Activated B cell treated with CpG ODN at 0.5 μM for 24 hours (primary cell): ENCODE data around the gene SMIM20. TPM values are rescaled to one million over a fixed set of nuclear protein-coding genes. Genes with fewer than 3 reads are reported as not detected.

Source experiments
- ATAC-seq: fragments of 200-7000 bp; cut with Tn5 transposase; one replicate; pipeline ENCODE4 v1.10.0; 2021; ENCODE audit warnings: low read depth, mild to moderate bottlenecking, moderate library complexity
- CTCF ChIA-PET: fragments of 350-600 bp; sonication (Branson Sonifier 250); formaldehyde crosslinking; loops from one replicate; lab custom pipeline; 2021; ENCODE audit warnings: antibody characterized with exemption; lab: Charles Lee
- POLR2A ChIA-PET: fragments of 350-600 bp; sonication (Branson Sonifier 250); formaldehyde crosslinking; loops from one replicate; lab custom pipeline; 2021; ENCODE audit warnings: antibody characterized with exemption; lab: Charles Lee
- DNase-seq: peaks from one replicate; pipeline ENCODE4 v3.0.0; 2022
- H3K27ac Mint-ChIP-seq: one replicate; pipeline ENCODE4 v1.8.0; 2020; ENCODE audit warnings: mixed read lengths
- H3K27me3 Mint-ChIP-seq: one replicate; pipeline ENCODE4 v1.8.0; 2021; ENCODE audit warnings: mixed read lengths
- H3K36me3 Mint-ChIP-seq: one replicate; pipeline ENCODE4 v1.8.0; 2021; ENCODE audit warnings: low read depth, mixed read lengths
- H3K4me1 Mint-ChIP-seq: one replicate; pipeline ENCODE4 v1.8.0; 2021; ENCODE audit warnings: mixed read lengths
- H3K4me3 Mint-ChIP-seq: one replicate; pipeline ENCODE4 v1.8.0; 2020; ENCODE audit warnings: mild to moderate bottlenecking, mixed read lengths
- H3K9me3 Mint-ChIP-seq: one replicate; pipeline ENCODE4 v1.8.0; 2020; ENCODE audit warnings: mixed read lengths
- CTCF ChIP-seq: fragments of 200-600 bp; IDR thresholded peaks from one replicate; pipeline ENCODE4 v1.8.0; 2022; ENCODE audit warnings: antibody characterized with exemption, mild to moderate bottlenecking
- intact Hi-C: fragments of 100-400 bp; cut with micrococcal nuclease; formaldehyde crosslinking; loops from one replicate; pipeline ENCODE4 v1.15.1; 2024
- total RNA-seq: library from RNA; stranded (reverse); gene quantifications from 2 replicates; pipeline ENCODE4 v1.2.3, GENCODE V29; 2022

The SMIM20 gene
- total RNA-seq, 1 donor from 2014 or later: 18.7 TPM

- ATAC-seq: no peak
- intact Hi-C loops: loop anchor here (2.0 to 10.0 kb wide), 2 partner anchors 945 to 1079 kb away; partner anchors contain the start of gene STIM2
- DNase-seq: no peak
- H3K9me3 Mint-ChIP-seq: no peaks in the 10 kb centered on the region
- H3K27ac Mint-ChIP-seq: peak overlapping the region; percentile 97
- H3K4me3 Mint-ChIP-seq: peak overlapping the region; percentile 99
- no peak for TF ChIP-seq CTCF
- H3K36me3 Mint-ChIP-seq: peaks cover 13% of the 10 kb centered on the region
- POLR2A ChIA-PET: interaction anchor here (3.5 to 5.9 kb wide), 4 partner anchors 36 to 74 kb away, joined by 28 to 116 read pairs (median 78); no protein-coding TSS in a partner anchor
- H3K4me1 Mint-ChIP-seq: peaks cover 36% of the 10 kb centered on the region
- no peaks in the 10 kb centered on the region for H3K27me3 Mint-ChIP-seq
- CTCF ChIA-PET: interaction anchor here (0.9 kb wide), 1 partner anchor 73 kb away, joined by 3 read pairs; no protein-coding TSS in a partner anchor
Measured at GRCh38 chr4:25915353-25915705, 1.3 kb downstream of the SMIM20 start.

- ATAC-seq: no peak
- ChIA-PET CTCF (interaction anchor here (0.7 to 1.7 kb wide), 4 partner anchors 12 to 173 kb away, joined by 3 to 6 read pairs (median 4); no protein-coding TSS in a partner anchor), POLR2A (interaction anchor here (1.8 kb wide), 1 partner anchor 12 kb away, joined by 4 read pairs; no protein-coding TSS in a partner anchor)
- intact Hi-C loops: loop anchor here (10.0 kb wide), 1 partner anchor 1078 kb away; no protein-coding TSS in a partner anchor
- Mint-ChIP-seq H3K4me3 (no peak overlapping the region), H3K27ac (no peak overlapping the region), H3K9me3 (no peaks in the 10 kb centered on the region), H3K4me1 (peaks cover 30% of the 10 kb centered on the region), H3K27me3 (no peaks in the 10 kb centered on the region), H3K36me3 (peaks cover 18% of the 10 kb centered on the region)
- no peak for TF ChIP-seq CTCF
- no peak for DNase-seq
Measured at GRCh38 chr4:25916870-25917269, 2.9 kb downstream of the SMIM20 start.

GRCh38 chr4:25919676-25920075 lies 5.7 kb downstream of the SMIM20 start:
- TF ChIP-seq CTCF: no peak
- ATAC-seq: no peak
- intact Hi-C loops: loop anchor here (10.0 kb wide), 1 partner anchor 1075 kb away; no protein-coding TSS in a partner anchor
- Mint-ChIP-seq H3K36me3 (peaks cover 19% of the 10 kb centered on the region), H3K9me3 (no peaks in the 10 kb centered on the region), H3K4me3 (no peak overlapping the region), H3K4me1 (peaks cover 8% of the 10 kb centered on the region), H3K27me3 (no peaks in the 10 kb centered on the region), H3K27ac (no peak overlapping the region)
- no peak for DNase-seq
- CTCF ChIA-PET: interaction anchor here (0.7 kb wide), 1 partner anchor 60 kb away, joined by 3 read pairs; no protein-coding TSS in a partner anchor
- POLR2A ChIA-PET: interaction anchor here (1.0 kb wide), 1 partner anchor 66 kb away, joined by 4 read pairs; no protein-coding TSS in a partner anchor

GRCh38 chr4:25921922-25922321 lies 7.9 kb downstream of the SMIM20 start:
- CTCF ChIA-PET: no interaction called here
- DNase-seq (no peak), ATAC-seq (no peak)
- H3K9me3 Mint-ChIP-seq: no peaks in the 10 kb centered on the region
- intact Hi-C loops: no loop called here
- no peak overlapping the region for H3K4me3 Mint-ChIP-seq
- H3K27me3 Mint-ChIP-seq: no peaks in the 10 kb centered on the region
- H3K27ac Mint-ChIP-seq: no peak overlapping the region
- peaks cover 18% of the 10 kb centered on the region for H3K36me3 Mint-ChIP-seq
- H3K4me1 Mint-ChIP-seq: no peaks in the 10 kb centered on the region
- no peak for TF ChIP-seq CTCF
- POLR2A ChIA-PET: interaction anchor here (0.5 kb wide), 1 partner anchor 155 kb away, joined by 7 read pairs; no protein-coding TSS in a partner anchor

GRCh38 chr4:25922812-25923369 lies 8.9 kb downstream of the SMIM20 start:
- Mint-ChIP-seq H3K36me3 (peaks cover 20% of the 10 kb centered on the region), H3K9me3 (no peaks in the 10 kb centered on the region), H3K27ac (no peak overlapping the region), H3K4me1 (no peaks in the 10 kb centered on the region), H3K27me3 (no peaks in the 10 kb centered on the region), H3K4me3 (no peak overlapping the region)
- no peak for DNase-seq
- no peak for TF ChIP-seq CTCF
- POLR2A ChIA-PET: interaction anchor here (1.0 kb wide), 1 partner anchor 9 kb away, joined by 3 read pairs; the partner anchor contains the start of gene SMIM20
- intact Hi-C loops: no loop called here
- ATAC-seq: no peak
- CTCF ChIA-PET: no interaction called here
